NCI-H1105 (cell line): ENCODE results near the gene HOXA7.

ENCODE experiments used
- DNase-seq: peaks from one replicate; lab custom pipeline; 2025; lab: John Stamatoyannopoulos, UW

HOXA7 gene

DNA sequence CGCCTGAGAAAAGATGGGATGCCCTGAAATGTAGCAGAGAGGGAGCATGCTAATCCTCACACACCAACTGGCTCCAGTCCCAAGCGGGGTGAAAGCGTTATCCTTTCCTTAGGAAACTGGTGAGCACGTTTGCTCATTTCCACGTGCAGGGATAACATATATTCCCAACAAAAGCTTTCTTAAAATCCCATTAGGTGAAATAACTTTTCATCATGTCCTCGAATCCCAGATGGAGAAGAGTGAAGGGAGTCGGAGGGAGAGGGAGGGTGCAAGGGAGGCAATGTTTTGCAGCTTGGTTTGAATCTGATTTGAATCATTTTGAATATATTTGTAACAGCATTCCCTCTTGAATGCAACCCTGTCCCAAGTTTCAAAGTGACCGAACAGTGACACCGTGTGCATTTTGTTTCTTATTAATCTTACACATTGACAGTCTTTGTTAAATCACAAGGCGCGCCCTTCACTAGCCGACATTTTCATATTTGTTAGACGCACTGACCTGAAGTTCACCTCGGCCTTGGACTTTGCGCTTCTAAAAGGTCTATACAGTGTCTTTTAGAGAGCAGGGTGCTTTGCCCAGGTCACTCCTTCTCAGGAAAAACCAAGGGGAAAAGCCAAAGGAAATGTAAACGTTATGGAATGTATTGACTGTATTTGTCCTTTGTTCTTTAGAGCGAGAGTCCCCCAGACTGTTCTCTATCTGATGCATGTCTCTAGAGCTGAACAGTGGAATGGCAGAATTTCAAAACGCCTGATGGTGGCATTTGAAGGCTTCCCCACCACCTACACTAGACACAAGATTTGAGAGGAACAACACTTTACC lies 22.9 kb downstream of the HOXA7 start:
- no peak for DNase-seq

- no peak for DNase-seq
Observed at GRCh38 chr7:27132978-27133377, 23.5 kb downstream of the HOXA7 start.

DNA sequence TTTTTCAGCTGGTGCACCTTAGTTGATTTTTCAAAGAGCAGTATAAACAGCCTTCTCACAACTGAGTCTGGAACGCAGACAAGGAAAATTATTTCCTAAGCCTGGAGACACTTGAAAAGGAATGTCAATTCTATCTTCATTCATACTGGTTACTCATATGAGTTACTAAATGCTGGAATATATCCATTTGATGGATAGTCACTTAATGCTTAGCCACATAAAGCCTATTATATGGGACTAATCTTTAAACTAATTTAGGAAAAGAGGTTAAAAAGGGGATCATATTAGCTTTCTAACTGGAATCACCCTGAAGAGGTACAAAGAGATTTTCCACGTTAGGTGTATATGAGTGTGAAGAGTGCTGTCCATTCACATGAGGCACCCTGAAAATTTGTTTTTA lies 24.3 kb downstream of the HOXA7 start:
- DNase-seq: no peak

DNA sequence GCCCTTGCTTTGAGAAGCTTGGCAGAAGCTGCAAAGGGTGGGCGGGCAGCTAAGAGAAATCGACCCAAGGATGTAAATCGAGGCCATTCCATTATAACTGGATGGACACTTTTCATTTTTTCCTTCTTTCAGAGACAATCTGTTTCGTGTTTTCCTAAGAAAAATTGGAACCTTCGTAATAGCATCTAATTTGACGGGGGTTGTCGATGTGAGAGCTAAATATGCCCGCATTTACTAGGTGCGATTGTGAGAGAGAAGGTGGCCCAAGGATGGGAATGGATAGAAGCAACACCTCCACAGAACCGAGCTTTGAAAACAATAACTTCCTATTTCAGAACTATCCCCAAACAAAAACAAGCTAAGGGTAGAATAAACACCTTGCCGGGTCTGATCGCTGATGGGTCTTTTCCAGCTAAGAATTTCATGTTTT lies 25.1 kb downstream of the HOXA7 start:
- DNase-seq: no peak

DNA sequence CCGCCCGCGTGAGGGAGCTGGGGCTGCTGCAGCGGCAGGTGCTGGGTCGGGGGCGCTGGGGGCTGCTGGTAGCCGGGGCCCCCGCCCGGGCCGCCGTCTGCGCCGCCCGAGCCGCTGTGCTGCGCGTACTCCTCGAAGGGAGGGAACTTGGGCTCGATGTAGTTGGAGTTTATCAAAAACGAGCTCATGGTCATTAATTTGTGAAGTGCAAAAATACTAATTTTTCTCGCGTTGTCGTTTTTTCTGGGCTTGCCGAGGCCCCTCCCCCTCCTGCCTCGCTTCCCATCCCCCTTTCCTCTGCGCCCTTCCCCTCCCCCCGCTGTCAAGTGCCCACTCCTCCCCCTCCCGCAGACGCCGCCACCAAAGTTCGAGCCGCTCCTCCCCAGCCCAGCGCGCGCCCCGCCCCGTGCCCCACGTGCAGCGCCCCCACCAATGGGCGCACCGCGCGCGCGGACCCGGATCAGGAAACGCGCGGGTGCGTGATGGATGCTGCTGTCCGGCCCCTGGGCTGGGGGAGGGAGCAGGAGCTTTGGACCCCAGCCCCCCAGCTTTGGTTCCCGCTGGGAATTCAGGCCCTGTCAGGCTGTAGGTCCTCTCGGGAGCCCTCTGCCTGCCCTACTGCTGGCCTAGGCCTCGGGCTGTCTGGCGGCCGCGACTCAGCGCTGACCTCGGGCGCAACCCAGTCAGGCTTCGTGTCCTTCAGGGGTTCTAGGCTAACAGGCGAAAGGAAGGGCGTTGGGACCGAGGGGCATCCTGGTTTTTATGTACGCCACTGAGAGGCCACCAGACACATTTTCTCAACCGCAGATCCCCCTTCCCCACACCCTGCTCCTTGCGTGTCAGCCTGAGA lies 25.7 kb downstream of the HOXA7 start, which contains the start of gene HOXA4:
HOXA4 (minus strand) TSS at position 218 of the 850 bp plus-strand sequence; CDS start at position 194, 24 bp downstream.
- DNase-seq: no peak

- no peak for DNase-seq
Observed at GRCh38 chr7:27129729-27130539, 26.5 kb downstream of the HOXA7 start.

- no peak for DNase-seq
Observed at GRCh38 chr7:27128776-27129728, 27.4 kb downstream of the HOXA7 start.

- no peak for DNase-seq
Observed at GRCh38 chr7:27128034-27128433, 28.4 kb downstream of the HOXA7 start.

- no peak for DNase-seq
Observed at GRCh38 chr7:27126596-27127327, 29.7 kb downstream of the HOXA7 start.

DNA sequence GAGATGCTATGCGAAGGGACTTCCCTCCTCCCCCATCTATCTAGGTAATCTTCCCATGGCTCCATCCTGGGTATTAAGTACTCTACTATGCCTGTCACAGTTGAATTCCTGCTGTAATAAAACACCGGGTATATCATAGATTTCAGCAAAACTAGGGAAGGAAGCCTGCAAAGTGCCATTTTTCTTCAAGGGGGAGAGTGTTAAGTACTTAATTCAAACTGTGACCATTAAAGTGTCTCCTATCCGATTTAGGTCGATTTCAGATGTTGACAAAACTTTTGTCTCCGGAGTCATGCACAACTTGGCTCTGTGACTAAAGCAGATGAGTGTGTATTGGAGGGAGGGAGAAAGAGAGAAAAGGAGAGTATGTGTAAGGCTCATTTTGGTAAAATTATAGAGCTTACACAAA lies 30.5 kb downstream of the HOXA7 start:
- DNase-seq: no peak

DNA sequence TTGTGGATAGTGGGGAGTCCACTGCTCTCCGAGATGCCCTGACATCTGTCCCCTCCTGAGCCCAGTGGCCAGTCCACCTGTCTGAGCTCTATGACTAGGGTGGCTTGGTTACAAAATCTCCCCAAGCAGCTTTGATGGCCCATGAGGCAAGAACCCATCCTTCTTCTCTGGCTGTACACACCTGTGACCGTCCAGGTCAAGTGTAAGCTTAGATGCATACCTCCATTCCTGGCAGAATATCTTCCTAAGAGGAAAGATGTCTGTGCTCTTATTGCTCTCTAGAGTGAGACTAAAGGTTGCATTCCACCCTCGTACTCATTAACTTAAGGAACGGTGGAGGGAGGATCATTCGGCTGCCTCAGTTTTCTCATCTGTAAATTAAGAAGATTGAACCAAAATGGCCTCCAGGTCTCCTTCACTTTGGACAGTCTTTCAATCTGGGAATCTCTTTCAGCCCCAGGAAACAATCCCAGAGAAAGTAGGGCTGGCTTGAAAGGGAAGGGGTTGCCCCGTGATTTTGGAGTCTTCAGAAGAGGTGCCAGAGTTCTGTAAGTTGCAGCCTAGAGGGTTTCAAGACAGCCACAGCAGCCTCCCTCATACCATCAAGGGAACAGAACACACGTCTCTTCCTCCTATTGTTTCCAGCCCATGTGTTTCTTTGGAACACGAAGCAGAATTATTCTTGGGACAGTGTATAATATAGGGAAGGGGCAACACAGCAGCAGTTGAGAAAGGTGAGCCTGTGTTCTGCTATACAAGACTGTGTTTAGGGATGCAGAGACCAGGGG lies 31.4 kb downstream of the HOXA7 start:
- no peak for DNase-seq

DNA sequence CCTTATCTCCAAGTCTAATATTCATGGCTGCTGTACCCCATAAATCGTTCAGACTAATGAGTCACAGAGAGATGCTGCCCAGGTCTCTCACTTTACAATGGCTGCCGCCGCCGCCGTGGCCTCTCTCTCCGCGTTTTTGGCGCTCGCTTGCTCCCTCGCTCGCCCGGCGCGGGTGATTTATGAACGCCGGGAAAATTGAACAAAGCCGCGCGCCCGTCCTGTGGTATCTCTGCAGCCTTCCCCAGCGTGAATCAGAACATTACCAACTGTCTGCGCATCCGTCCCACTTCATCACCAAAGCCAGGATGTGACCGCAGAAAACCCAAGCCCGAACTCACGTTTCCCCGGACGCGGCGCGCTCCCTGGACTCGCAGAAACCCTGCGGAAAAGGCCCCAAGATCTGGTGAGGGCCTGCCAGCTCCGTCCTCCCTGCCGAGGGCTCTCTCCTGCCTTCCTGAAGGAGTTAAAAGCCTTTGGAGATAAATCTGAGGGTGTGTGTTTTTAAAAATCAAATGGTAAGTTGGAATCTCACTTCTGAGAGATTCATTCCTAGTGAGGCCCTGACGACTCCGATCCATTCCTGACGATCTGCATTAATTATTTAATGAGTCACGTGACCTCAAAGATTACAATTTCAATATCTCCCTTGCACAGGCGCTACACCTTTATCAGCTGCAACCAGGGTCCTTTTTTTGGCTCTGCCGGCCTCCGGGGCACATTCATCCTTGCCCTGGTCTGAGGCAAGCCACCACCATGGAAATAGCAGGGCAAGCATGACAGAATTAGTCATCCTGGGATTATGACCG lies 32.2 kb downstream of the HOXA7 start:
- no peak for DNase-seq

DNA sequence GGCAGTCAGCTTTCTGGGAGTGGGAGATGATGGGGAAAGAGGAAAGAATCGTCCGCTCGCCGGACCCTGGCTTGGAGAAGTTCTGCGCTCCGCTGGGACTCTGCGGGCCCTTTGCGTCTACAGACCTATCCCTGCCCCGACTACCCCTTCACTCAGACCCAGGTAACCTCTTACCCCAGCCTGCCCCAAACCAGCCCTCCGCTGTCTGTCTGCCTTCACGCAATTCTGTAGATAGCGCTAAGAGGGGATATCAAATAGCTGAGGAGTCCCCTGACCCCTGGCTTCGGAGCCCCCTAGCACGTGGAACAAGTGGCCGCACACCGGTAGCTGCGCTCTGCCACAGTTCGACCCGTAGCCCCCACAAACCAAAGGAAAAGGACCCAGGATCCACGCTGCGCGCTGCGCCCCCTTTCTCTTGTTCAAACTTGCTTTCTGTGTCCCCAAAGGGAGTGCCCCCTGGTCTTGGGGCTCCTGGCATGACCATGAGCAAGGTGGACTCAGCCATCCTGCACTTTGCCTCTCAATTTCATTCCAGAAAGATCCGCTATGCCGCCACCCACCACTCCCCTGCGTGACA lies 32.9 kb downstream of the HOXA7 start:
- DNase-seq: no peak

DNA sequence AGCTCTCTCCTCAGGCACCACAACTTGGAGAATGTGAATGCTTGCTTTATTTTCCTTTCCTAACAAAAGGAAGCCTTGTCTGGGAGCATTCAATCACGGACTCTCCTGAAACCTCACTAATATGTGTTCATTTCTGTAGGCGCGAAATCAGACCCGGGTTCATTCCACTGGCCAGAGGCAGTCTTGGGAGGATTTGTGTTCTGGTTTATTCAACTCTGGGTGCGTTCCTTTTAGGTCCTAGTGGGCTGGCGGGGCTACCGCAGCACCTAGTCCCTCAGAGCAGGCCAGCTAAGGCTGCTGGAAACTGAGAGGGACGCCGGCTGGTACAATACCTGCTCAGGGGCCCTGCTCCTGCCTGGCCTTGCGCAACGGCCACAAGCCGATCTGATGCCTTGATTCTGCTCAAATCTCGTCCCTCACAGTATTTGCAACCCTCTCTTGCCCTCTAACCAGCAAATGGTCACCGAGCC lies 33.4 kb downstream of the HOXA7 start:
- DNase-seq: no peak

DNA sequence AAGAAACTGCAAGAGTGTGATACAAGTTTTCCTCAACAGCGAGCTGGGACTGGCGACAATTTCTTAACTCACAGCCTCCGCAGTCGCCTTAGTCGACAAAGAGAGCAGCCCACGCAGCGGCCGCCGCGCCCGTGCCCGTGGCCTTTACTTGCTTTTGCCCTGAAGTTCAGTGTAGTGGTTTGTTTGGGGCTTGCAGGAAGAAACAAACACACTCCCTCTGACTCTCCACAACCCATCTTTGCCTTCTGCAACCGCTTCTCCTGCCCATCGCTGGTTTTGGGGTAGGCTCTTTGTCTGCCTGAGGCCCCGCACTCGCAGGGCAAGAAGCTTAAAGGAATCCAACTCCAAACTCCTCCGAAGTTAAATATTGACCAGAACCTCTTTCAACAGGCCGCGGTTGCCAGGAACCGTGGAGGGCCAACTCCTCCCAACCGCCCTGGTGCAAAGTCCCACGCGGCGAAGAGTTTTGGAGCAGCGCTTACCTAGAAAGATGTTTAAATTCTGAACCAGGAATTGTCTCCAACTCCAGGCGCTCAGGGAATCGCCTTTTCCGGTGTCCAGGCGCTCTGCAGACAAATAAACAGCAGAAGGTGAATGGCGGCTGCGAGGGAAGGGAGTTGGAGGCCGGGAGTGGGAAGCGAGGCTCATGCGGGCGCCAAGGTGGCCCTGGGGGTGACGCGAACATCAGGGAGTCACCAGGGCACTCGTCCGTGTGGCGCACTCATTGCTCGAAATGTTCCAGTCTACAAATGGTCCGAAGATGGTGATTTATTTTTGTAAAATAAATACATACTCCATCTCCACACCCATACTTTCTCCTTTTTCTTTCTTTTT lies 34.2 kb downstream of the HOXA7 start:
- DNase-seq: no peak

DNA sequence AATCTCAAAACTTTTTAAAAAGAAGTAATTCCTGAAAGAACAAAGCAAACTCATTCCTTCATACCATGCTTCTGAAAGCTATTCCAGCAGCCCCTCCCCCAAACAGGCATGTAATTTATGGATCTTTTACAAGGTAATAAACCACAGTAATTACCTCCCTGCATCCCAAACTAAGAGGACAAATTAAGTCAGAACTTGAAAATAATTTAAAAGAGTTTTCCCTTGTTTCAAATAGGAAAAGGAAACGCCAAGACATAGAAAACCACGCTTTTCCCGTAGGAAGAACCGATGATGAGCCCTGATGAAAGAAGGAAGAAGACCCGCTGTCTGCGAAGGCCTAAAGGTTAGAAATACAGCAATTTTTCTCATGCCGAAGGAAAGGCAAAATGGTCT lies 34.8 kb downstream of the HOXA7 start:
- no peak for DNase-seq

DNA sequence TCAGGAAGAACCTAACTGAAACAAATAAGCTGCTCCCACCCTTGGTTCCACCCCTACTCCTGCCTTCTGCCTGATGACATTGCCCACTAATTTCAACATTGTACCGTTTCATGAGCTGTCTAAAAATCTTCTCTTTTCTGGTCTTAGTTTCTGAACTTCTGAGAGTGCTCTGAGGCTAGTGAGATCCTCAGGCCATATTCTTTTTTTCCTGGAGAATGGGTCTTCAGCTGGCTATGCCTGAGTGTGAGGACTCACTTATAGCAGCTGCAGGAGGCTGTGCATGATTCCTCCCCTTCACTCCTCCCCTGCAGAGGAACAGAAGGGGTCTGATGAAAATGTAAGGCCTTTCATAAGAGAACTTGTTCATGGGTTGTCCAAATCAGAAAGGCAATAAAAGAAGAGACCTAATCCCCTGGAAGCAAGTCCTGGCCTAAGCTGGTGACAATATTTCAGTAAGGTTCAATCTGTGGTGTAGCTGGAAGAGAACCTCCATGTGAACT lies 37.0 kb downstream of the HOXA7 start:
- DNase-seq: no peak
